SK-N-MC (cell line): Measurements from ENCODE around the gene FETUB.

Source experiments
- EZH2 ChIP-seq: fragments of 200-600 bp; sonication (generic); IDR thresholded peaks from one replicate; pipeline ENCODE4 v1.6.1; 2017; ENCODE audit warnings: antibody characterized with exemption
- POLR2AphosphoS5 ChIP-seq: IDR thresholded peaks from 2 replicates; pipeline ENCODE4 v1.6.1; 2012; ENCODE audit warnings: mild to moderate bottlenecking, low read depth, low read length, borderline replicate concordance

- TF ChIP-seq POLR2AphosphoS5 (no peak), EZH2 (no peak)
Observed at GRCh38 chr3:186625600-186626042, 14.6 kb upstream of the FETUB start.
